HepG2 (cell line): Measurements from ENCODE around the gene CNDP1. TPM values are rescaled to one million over a fixed set of nuclear protein-coding genes. Genes with fewer than 3 reads are reported as not detected.

Experiments
- ATAC-seq: fragments of 200-7000 bp; cut with Tn5 transposase; 3 replicates; pipeline ENCODE4 v1.9.1; 2020; ENCODE audit warnings: mild to moderate bottlenecking, moderate library complexity
- BruUV-seq: library from RNA; stranded (reverse); fragments of 400-500 nt; replicated peaks from 2 replicates; lab custom pipeline; 2021; lab: Mats Ljungman, UMichigan
- CTCF ChIA-PET: fragments of 300-600 bp; formaldehyde crosslinking; extraction: SDS; loops from one replicate; lab custom pipeline; 2021; ENCODE audit warnings: low total read pairs, inconsistent platforms, low intra/inter-chr PET ratio; lab: Yijun Ruan, JAX
- POLR2A ChIA-PET: fragments of 350-600 bp; sonication (Branson Sonifier 250); formaldehyde crosslinking; loops from one replicate; lab custom pipeline; 2020; ENCODE audit warnings: antibody characterized with exemption, inconsistent platforms; lab: Yijun Ruan, JAX
- DNase-seq: peaks from one replicate; pipeline ENCODE4 v3.0.0-alpha.2; 2015; ENCODE audit warnings: low spot score
- FAIRE-seq: peaks from 3 replicates; lab custom pipeline; 2011; peaks lifted over from hg19 to GRCh38; lab: Jason Lieb, UNC
- H2AFZ ChIP-seq: one replicate; pipeline ENCODE4 v1.6.1; 2011; ENCODE audit warnings: low read length, inconsistent platforms
- H3K27ac ChIP-seq: fragments of 300-600 bp; 3 replicates; pipeline ENCODE4 v1.8.0; 2011; ENCODE audit warnings: mixed run types, mild to moderate bottlenecking, mixed read lengths, low read length, inconsistent platforms; ENCODE audit not compliant: insufficient read depth; ENCODE audit errors: extremely low read length
- H3K27me3 ChIP-seq, 2 experiments: fragments of 200-600 bp in 1 of 2; 2 replicates in 1 of 2; 3 replicates in 1 of 2; pipeline versions ENCODE4 v1.6.0 to v1.8.0; 2011; ENCODE audit warnings: low read length in 2 of 2, mild to moderate bottlenecking in 2 of 2, moderate library complexity in 2 of 2, inconsistent platforms in 1 of 2; ENCODE audit not compliant: insufficient read depth in 2 of 2, control insufficient read depth in 1 of 2
- H3K36me3 ChIP-seq, 2 experiments: fragments of 200-600 bp in 1 of 2; replicated peaks in 1 of 2; 2 replicates in 1 of 2; 3 replicates in 1 of 2; pipeline versions ENCODE4 v1.5.1 to v1.8.0; 2011; ENCODE audit warnings: low read length in 2 of 2, inconsistent platforms in 1 of 2; ENCODE audit not compliant: insufficient read depth in 2 of 2, control insufficient read depth in 1 of 2
- H3K4me1 ChIP-seq: 2 replicates; pipeline ENCODE4 v1.5.1; 2012; ENCODE audit warnings: low read length, inconsistent platforms; ENCODE audit not compliant: insufficient read depth
- H3K4me2 ChIP-seq: 2 replicates; pipeline ENCODE4 v1.6.0; 2011; ENCODE audit warnings: low read depth, low read length, inconsistent platforms
- H3K4me3 ChIP-seq, 3 experiments: fragments of 200-600 bp in 1 of 3; sonication (generic), shearing (Covaris generic) in 1 of 3; replicated peaks in 1 of 3; 2 replicates each; pipeline ENCODE4 v1.5.1; 2011 to 2016; ENCODE audit warnings: low read length in 3 of 3, inconsistent platforms in 2 of 3, low read depth in 2 of 3, mild to moderate bottlenecking in 2 of 3, control low read depth in 1 of 3, mixed read lengths in 1 of 3; ENCODE audit not compliant: insufficient read depth in 1 of 3
- H3K79me2 ChIP-seq: one replicate; pipeline ENCODE4 v1.6.1; 2011; ENCODE audit warnings: low read length, inconsistent platforms; ENCODE audit not compliant: insufficient read depth
- H3K9ac ChIP-seq: 2 replicates; pipeline ENCODE4 v1.6.0; 2011; ENCODE audit warnings: mild to moderate bottlenecking, low read depth, low read length, inconsistent platforms; ENCODE audit not compliant: insufficient read depth
- H3K9me3 ChIP-seq: 2 replicates; pipeline ENCODE4 v1.5.1; 2012; ENCODE audit warnings: mild to moderate bottlenecking, low read length
- H4K20me1 ChIP-seq: 2 replicates; pipeline ENCODE4 v1.6.0; 2011; ENCODE audit warnings: inconsistent platforms, mild to moderate bottlenecking, low read length, moderate library complexity; ENCODE audit not compliant: insufficient read depth
- BHLHE40 ChIP-seq: IDR thresholded peaks from 2 replicates; pipeline ENCODE4 v1.6.1; 2011; ENCODE audit warnings: low read length, improper control_type of control experiment
- FOSL1 ChIP-seq: sonication (generic); formaldehyde crosslinking; IDR thresholded peaks from 2 replicates; pipeline ENCODE4 v1.9.0; 2021; ENCODE audit warnings: missing genetic modification reagents, borderline replicate concordance
- HIVEP1 ChIP-seq: sonication (generic); formaldehyde crosslinking; IDR thresholded peaks from 2 replicates; pipeline ENCODE4 v1.4.0; 2020; ENCODE audit warnings: mild to moderate bottlenecking, missing genetic modification reagents
- JUNB ChIP-seq: sonication (generic); formaldehyde crosslinking; IDR thresholded peaks from 2 replicates; pipeline ENCODE4 v1.8.0; 2022; ENCODE audit warnings: missing genetic modification reagents, mild to moderate bottlenecking, borderline replicate concordance
- MTF2 ChIP-seq: sonication (generic); formaldehyde crosslinking; IDR thresholded peaks from 2 replicates; pipeline ENCODE4 v1.5.0; 2020; ENCODE audit warnings: missing genetic modification reagents, borderline replicate concordance
- PHB2 ChIP-seq: fragments of 450-650 bp; IDR thresholded peaks from 2 replicates; pipeline ENCODE4 v1.6.1; 2018; ENCODE audit not compliant: partially characterized antibody
- ZIK1 ChIP-seq: sonication (generic); formaldehyde crosslinking; IDR thresholded peaks from 2 replicates; pipeline ENCODE4 v1.5.0; 2020; ENCODE audit warnings: mild to moderate bottlenecking, low read depth, missing genetic modification reagents, borderline replicate concordance
- ZNF232 ChIP-seq: sonication (generic); formaldehyde crosslinking; IDR thresholded peaks from 2 replicates; pipeline ENCODE4 v1.4.0; 2020; ENCODE audit warnings: missing genetic modification reagents, borderline replicate concordance
- ZNF652 ChIP-seq: IDR thresholded peaks from 2 replicates; pipeline ENCODE4 v1.6.1; 2016; ENCODE audit warnings: low read depth, borderline replicate concordance
- ZNF678 ChIP-seq: sonication (generic); formaldehyde crosslinking; IDR thresholded peaks from 2 replicates; pipeline ENCODE4 v1.4.0; 2020; ENCODE audit warnings: mild to moderate bottlenecking, missing genetic modification reagents
- WGBS: methylation state at CpG from one replicate; pipeline ENCODE4 v1.1.6; 2017; ENCODE audit warnings: low lambda C conversion rate; 5-methylcytosine and 5-hydroxymethylcytosine counted together
- in situ Hi-C: cut with HindIII; loops from 2 replicates; pipeline ENCODE4 v1.10.0; 2017; ENCODE audit warnings: low pct_unique_long_range_greater_than_20kb; ENCODE audit not compliant: extremely low pct_ligation_motif_present
- intact Hi-C: fragments of 100-400 bp; cut with micrococcal nuclease; formaldehyde crosslinking; loops from one replicate; pipeline ENCODE4 v1.10.0; 2022; ENCODE audit not compliant: unreplicated experiment
- polyA plus RNA-seq, 8 experiments: library from polyadenylated mRNA; depleted of rRNA in 3 of 8; stranded (reverse) in 7 of 8; unstranded in 1 of 8; fragments of >200 nt; fragmentation: Illumina TruSeq in 4 of 8; extraction: Trizol in 4 of 8; gene quantifications; 2 replicates each; pipeline versions ENCODE4 v1.2.1 to v1.2.3, GENCODE V29; 2011 to 2016; ENCODE audit warnings: low read depth in 4 of 8, missing spikeins in 1 of 8, mixed read lengths in 1 of 8; ENCODE audit not compliant: insufficient read depth in 1 of 8
- total RNA-seq, 5 experiments: library from RNA; depleted of rRNA; stranded (reverse); fragments of >200 nt; fragmentation: Illumina TruSeq; extraction: Trizol; gene quantifications; 2 replicates each; pipeline ENCODE4 v1.2.3, GENCODE V29; 2016; ENCODE audit warnings: low read depth in 1 of 5
- TF ChIP-seq, protein P1 (sequence below): sonication (generic); formaldehyde crosslinking; IDR thresholded peaks from 2 replicates; pipeline ENCODE4 v1.4.0; 2020; ENCODE audit warnings: missing genetic modification reagents, borderline replicate concordance
- TF ChIP-seq, protein P2 (sequence below): sonication (generic); formaldehyde crosslinking; IDR thresholded peaks from 2 replicates; pipeline ENCODE4 v1.5.1; 2020; ENCODE audit warnings: mild to moderate bottlenecking, moderate library complexity, missing genetic modification reagents
- TF ChIP-seq, protein P3 (sequence below): sonication (generic); formaldehyde crosslinking; IDR thresholded peaks from 2 replicates; pipeline ENCODE4 v1.9.0; 2021; ENCODE audit warnings: missing genetic modification reagents, borderline replicate concordance

CNDP1 gene
- total and polyA plus RNA-seq, 2 of the 13 experiments (the other 11 are each of a cell fraction or from before 2014, with no cell fraction given): 0.01 TPM; not detected in 1

DNA sequence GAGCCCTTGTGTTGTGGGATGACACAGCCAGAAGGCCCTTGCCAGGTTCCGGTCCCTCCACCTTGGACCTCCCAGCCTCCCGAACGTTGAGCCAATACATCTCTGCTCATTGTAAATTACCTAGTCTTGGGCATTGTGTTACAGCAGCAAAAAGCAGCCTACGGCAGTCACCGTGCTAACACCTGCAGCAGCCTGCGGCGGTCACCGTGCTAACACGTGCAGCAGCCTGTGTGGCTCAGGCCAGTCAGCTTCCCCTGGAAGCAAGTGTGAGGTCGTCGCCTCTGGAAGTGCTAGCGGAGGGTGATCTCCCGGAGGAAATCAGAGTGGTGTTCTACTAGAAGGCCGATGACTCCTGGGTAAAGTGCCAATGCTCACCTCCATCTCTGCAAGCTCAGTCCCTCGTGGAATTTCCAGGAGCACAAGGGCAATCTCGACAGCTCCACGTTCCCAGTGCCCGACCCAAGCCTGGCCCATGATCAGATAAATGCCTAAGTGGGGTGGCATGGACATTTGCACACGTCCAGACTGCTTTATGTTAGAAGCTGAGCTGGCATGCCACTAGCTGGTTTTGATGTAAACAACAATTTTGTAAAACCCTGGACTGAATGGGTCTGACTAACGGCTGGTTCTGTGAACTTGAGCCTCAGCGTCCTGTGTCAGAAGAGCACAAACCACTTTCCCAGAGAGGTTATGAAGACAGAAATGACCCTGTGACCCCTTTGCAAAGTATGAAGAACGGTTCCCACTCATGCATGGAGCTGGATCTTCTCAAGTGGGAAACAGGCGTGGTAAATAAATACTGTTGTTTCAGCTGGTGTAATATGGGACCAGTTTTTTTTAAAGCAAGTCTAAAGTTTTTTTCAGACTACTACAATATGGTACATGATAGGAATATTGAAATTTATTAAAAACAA lies 11.4 kb upstream of the CNDP1 start:
- Histone ChIP-seq H3K9me3 (no peaks in the 10 kb centered on the region), H3K36me3 (peaks cover 7 to 33% of the 10 kb centered on the region in 2 experiments; a peak in 4 of 5 replicates), H3K4me1 (peaks cover 7% of the 10 kb centered on the region; the same call in 1 of the 2 replicates), H4K20me1 (no peaks in the 10 kb centered on the region), H3K9ac (no peak overlapping the region), H3K79me2 (no peaks in the 10 kb centered on the region), H3K4me2 (no peak overlapping the region), H3K4me3 (no peak overlapping the region), H3K27me3 (no peaks in the 10 kb centered on the region), H2AFZ (no peak overlapping the region), H3K27ac (no peak overlapping the region)
- in situ Hi-C loops: no loop called here
- no peak for TF ChIP-seq JUNB
- FAIRE-seq: no peak
- ATAC-seq: no peak
- intact Hi-C loops: no loop called here
- BruUV-seq: no TSS peak
- ChIA-PET POLR2A (interaction anchor here (5.0 kb wide), 1 partner anchor 19 kb away, joined by 13 read pairs; no protein-coding TSS in a partner anchor), CTCF (no interaction called here)
- DNase-seq: no peak
- 91% methylated on average over 17 of the region's 23 CpGs for WGBS

DNA sequence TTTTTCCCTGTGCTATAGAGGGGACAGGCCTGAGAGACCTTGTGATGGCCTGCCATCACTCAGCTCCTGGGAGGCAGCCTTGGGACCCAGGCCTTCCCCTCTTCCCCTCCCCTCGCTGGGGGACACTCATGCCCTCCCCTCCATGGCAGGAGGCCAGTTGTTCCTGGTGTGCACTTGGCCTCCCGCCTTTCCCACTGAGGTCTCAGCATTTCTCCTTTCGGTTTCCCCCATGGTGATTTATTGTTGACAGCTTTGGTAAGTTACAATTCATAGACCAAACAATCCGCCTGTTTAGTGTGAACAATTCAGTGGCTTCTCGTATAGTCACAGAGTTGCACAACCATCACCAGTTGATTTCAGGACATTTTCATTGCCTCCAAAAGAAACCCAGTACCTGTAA lies 10.2 kb upstream of the CNDP1 start:
- in situ Hi-C loops (no loop called here), intact Hi-C loops (no loop called here)
- ATAC-seq: no peak
- no peak overlapping the region for H3K4me3 ChIP-seq
- H3K9me3 ChIP-seq: no peaks in the 10 kb centered on the region
- H3K36me3 ChIP-seq: peaks cover 6 to 23% of the 10 kb centered on the region in 2 experiments; a peak in 4 of 5 replicates
- no peak overlapping the region for H3K4me2 ChIP-seq
- H3K79me2 ChIP-seq: no peaks in the 10 kb centered on the region
- H4K20me1 ChIP-seq: no peaks in the 10 kb centered on the region
- H3K4me1 ChIP-seq: peaks cover 7% of the 10 kb centered on the region; the same call in 1 of the 2 replicates
- H3K27ac ChIP-seq: no peak overlapping the region
- FAIRE-seq: no peak
- CTCF ChIA-PET: no interaction called here
- H2AFZ ChIP-seq: no peak overlapping the region
- no peak overlapping the region for H3K9ac ChIP-seq
- no peaks in the 10 kb centered on the region for H3K27me3 ChIP-seq
- POLR2A ChIA-PET: interaction anchor here (5.0 kb wide), 1 partner anchor 18 kb away, joined by 13 read pairs; no protein-coding TSS in a partner anchor
- BruUV-seq: no TSS peak
- DNase-seq: no peak
- 87% methylated on average over 5 of the region's 5 CpGs for WGBS
- TF ChIP-seq ZNF232 (CRISPR knock-in tag) (no peak), HIVEP1 (CRISPR knock-in tag) (no peak), ZNF652 (CRISPR knock-in tag) (no peak), ZIK1 (CRISPR knock-in tag) (no peak), PHB2 (no peak), ZNF678 (CRISPR knock-in tag) (no peak), BHLHE40 (no peak), FOSL1 (no peak), MTF2 (CRISPR knock-in tag) (no peak)
- TF ChIP-seq, protein P1, sequence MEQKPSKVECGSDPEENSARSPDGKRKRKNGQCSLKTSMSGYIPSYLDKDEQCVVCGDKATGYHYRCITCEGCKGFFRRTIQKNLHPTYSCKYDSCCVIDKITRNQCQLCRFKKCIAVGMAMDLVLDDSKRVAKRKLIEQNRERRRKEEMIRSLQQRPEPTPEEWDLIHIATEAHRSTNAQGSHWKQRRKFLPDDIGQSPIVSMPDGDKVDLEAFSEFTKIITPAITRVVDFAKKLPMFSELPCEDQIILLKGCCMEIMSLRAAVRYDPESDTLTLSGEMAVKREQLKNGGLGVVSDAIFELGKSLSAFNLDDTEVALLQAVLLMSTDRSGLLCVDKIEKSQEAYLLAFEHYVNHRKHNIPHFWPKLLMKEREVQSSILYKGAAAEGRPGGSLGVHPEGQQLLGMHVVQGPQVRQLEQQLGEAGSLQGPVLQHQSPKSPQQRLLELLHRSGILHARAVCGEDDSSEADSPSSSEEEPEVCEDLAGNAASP: no peak
- TF ChIP-seq, protein P2, sequence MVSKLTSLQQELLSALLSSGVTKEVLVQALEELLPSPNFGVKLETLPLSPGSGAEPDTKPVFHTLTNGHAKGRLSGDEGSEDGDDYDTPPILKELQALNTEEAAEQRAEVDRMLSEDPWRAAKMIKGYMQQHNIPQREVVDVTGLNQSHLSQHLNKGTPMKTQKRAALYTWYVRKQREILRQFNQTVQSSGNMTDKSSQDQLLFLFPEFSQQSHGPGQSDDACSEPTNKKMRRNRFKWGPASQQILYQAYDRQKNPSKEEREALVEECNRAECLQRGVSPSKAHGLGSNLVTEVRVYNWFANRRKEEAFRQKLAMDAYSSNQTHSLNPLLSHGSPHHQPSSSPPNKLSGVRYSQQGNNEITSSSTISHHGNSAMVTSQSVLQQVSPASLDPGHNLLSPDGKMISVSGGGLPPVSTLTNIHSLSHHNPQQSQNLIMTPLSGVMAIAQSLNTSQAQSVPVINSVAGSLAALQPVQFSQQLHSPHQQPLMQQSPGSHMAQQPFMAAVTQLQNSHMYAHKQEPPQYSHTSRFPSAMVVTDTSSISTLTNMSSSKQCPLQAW (CRISPR knock-in tag): no peak
- TF ChIP-seq, protein P3, sequence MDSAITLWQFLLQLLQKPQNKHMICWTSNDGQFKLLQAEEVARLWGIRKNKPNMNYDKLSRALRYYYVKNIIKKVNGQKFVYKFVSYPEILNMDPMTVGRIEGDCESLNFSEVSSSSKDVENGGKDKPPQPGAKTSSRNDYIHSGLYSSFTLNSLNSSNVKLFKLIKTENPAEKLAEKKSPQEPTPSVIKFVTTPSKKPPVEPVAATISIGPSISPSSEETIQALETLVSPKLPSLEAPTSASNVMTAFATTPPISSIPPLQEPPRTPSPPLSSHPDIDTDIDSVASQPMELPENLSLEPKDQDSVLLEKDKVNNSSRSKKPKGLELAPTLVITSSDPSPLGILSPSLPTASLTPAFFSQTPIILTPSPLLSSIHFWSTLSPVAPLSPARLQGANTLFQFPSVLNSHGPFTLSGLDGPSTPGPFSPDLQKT (CRISPR knock-in tag): no peak
